A673 (cell line): ENCODE measurements around the gene PPP2R5B. TPM values are rescaled to one million over a fixed set of nuclear protein-coding genes. Genes with fewer than 3 reads are reported as not detected.

Experiments
- BruUV-seq: library from RNA; stranded (reverse); fragments of 400-500 nt; replicated peaks from 2 replicates; lab custom pipeline; 2021; lab: Mats Ljungman, UMichigan
- CTCF ChIA-PET: fragments of 300-600 bp; sonication (Branson Sonifier 250); formaldehyde crosslinking; loops from one replicate; lab custom pipeline; 2022; ENCODE audit warnings: antibody characterized with exemption; lab: Charles Lee
- POLR2A ChIA-PET: fragments of 300-600 bp; sonication (Branson Sonifier 250); formaldehyde crosslinking; loops from one replicate; lab custom pipeline; 2022; ENCODE audit warnings: antibody characterized with exemption; ENCODE audit not compliant: low non-redundant PET; lab: Charles Lee
- DNase-seq: peaks from one replicate; pipeline ENCODE4 v3.0.0-alpha.2; 2015; ENCODE audit warnings: low spot score
- H3K27ac ChIP-seq: fragments of 200-600 bp; sonication (generic); 2 replicates; pipeline ENCODE4 v1.5.1; 2016; ENCODE audit warnings: mixed run types, low read depth, mild to moderate bottlenecking, mixed read lengths, antibody characterized with exemption, low read length; ENCODE audit not compliant: poor library complexity, severe bottlenecking
- H3K27me3 ChIP-seq: fragments of 200-600 bp; sonication (generic); replicated peaks from 2 replicates; pipeline ENCODE4 v1.6.1; 2017; ENCODE audit warnings: mixed run types, low read depth, mild to moderate bottlenecking, mixed read lengths, antibody characterized with exemption, low read length; ENCODE audit not compliant: insufficient read depth, poor library complexity
- H3K36me3 ChIP-seq: fragments of 200-600 bp; sonication (generic); 2 replicates; pipeline ENCODE4 v1.6.1; 2016; ENCODE audit warnings: mixed run types, mild to moderate bottlenecking, mixed read lengths, antibody characterized with exemption, low read length; ENCODE audit not compliant: insufficient read depth, poor library complexity, severe bottlenecking
- H3K4me1 ChIP-seq: fragments of 200-600 bp; sonication (generic); 2 replicates; pipeline ENCODE4 v1.6.1; 2017; ENCODE audit warnings: mixed run types, mild to moderate bottlenecking, mixed read lengths, antibody characterized with exemption, low read length; ENCODE audit not compliant: insufficient read depth, poor library complexity, severe bottlenecking
- H3K4me3 ChIP-seq: fragments of 200-600 bp; sonication (generic); 2 replicates; pipeline ENCODE4 v1.5.1; 2016; ENCODE audit warnings: low read depth, mixed run types, mild to moderate bottlenecking, mixed read lengths, low read length; ENCODE audit not compliant: poor library complexity, severe bottlenecking
- H3K9me3 ChIP-seq: fragments of 200-600 bp; sonication (generic); 2 replicates; pipeline ENCODE4 v1.6.1; 2016; ENCODE audit warnings: mixed run types, low read depth, mild to moderate bottlenecking, mixed read lengths, antibody characterized with exemption, low read length; ENCODE audit not compliant: poor library complexity, severe bottlenecking
- EZH2 ChIP-seq: fragments of 200-600 bp; sonication (generic); IDR thresholded peaks from 2 replicates; pipeline ENCODE4 v1.6.1; 2017; ENCODE audit warnings: borderline replicate concordance, low read depth, mild to moderate bottlenecking, mixed read lengths, antibody characterized with exemption, low read length; ENCODE audit not compliant: poor library complexity, severe bottlenecking
- intact Hi-C: fragments of 100-400 bp; cut with micrococcal nuclease; formaldehyde crosslinking; loops from one replicate; pipeline ENCODE4 v1.10.0; 2022; ENCODE audit not compliant: unreplicated experiment
- total RNA-seq: library from RNA; stranded (reverse); gene quantifications from 2 replicates; pipeline ENCODE4 v1.2.3, GENCODE V29; 2021
- TF ChIP-seq, protein P1 (sequence below): fragments of 300-800, 200-600 bp; sonication (generic); conservative IDR thresholded peaks from 2 replicates; pipeline ENCODE4 v1.5.1; 2017; ENCODE audit warnings: low read depth, mild to moderate bottlenecking, antibody characterized with exemption, low read length, moderate library complexity, mixed read lengths

The PPP2R5B gene
- total RNA-seq, 1 experiment from 2014 or later: 16.1 TPM

GRCh38 chr11:64920124-64920523 is 4.4 kb upstream of the PPP2R5B start:
- H3K9me3 ChIP-seq: no peaks in the 10 kb centered on the region
- DNase-seq: no peak
- H3K4me1 ChIP-seq: peaks cover 10% of the 10 kb centered on the region
- no TSS peak for BruUV-seq
- TF ChIP-seq, protein P1, sequence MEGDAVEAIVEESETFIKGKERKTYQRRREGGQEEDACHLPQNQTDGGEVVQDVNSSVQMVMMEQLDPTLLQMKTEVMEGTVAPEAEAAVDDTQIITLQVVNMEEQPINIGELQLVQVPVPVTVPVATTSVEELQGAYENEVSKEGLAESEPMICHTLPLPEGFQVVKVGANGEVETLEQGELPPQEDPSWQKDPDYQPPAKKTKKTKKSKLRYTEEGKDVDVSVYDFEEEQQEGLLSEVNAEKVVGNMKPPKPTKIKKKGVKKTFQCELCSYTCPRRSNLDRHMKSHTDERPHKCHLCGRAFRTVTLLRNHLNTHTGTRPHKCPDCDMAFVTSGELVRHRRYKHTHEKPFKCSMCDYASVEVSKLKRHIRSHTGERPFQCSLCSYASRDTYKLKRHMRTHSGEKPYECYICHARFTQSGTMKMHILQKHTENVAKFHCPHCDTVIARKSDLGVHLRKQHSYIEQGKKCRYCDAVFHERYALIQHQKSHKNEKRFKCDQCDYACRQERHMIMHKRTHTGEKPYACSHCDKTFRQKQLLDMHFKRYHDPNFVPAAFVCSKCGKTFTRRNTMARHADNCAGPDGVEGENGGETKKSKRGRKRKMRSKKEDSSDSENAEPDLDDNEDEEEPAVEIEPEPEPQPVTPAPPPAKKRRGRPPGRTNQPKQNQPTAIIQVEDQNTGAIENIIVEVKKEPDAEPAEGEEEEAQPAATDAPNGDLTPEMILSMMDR: no peak
- no peak for TF ChIP-seq EZH2
- H3K27me3 ChIP-seq: no peaks in the 10 kb centered on the region
- H3K27ac ChIP-seq: no peak overlapping the region
- no peaks in the 10 kb centered on the region for H3K36me3 ChIP-seq
- no peak overlapping the region for H3K4me3 ChIP-seq
- POLR2A ChIA-PET: no interaction called here
- intact Hi-C loops: no loop called here
- CTCF ChIA-PET: interaction anchor here (0.7 kb wide), 1 partner anchor 32 kb away, joined by 5 read pairs; no protein-coding TSS in a partner anchor

DNA sequence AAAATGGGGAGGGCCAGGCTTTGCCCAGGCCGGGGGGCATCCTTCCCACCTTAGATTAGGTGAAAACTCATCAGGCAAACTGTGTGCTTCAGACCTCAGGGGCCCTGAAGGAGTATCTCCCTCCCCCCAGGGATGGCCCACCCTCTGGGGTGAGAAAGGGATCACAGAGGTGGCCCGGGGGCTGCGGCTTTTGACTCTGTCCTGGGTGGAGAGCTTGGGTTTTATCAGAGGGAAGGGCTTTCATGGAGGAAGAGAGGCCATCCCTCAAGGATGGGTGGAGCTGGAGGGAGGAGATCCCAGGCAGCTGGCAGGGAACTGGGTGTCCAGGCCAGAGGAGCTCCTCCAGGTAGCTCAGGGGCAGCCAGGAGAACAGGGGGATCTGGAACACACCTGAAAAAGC is 3.1 kb upstream of the PPP2R5B start:
- CTCF ChIA-PET: no interaction called here
- no peak for TF ChIP-seq EZH2
- TF ChIP-seq, protein P1: no peak
- H3K4me3 ChIP-seq: no peak overlapping the region
- H3K27ac ChIP-seq: no peak overlapping the region
- no TSS peak for BruUV-seq
- H3K4me1 ChIP-seq: peaks cover 8% of the 10 kb centered on the region
- H3K27me3 ChIP-seq: no peaks in the 10 kb centered on the region
- intact Hi-C loops: no loop called here
- POLR2A ChIA-PET: no interaction called here
- DNase-seq: no peak
- H3K9me3 ChIP-seq: no peaks in the 10 kb centered on the region
- no peaks in the 10 kb centered on the region for H3K36me3 ChIP-seq

- TF ChIP-seq, protein P1: no peak
- TF ChIP-seq EZH2: no peak
Observed at GRCh38 chr11:64923151-64923661, 1.3 kb upstream of the PPP2R5B start.

More at GRCh38 chr11:64923151-64923661, 1.3 kb upstream of the PPP2R5B start:
- BruUV-seq: no TSS peak
- Histone ChIP-seq H3K4me1 (peaks cover 8% of the 10 kb centered on the region), H3K27ac (no peak overlapping the region), H3K4me3 (no peak overlapping the region), H3K36me3 (no peaks in the 10 kb centered on the region), H3K9me3 (no peaks in the 10 kb centered on the region), H3K27me3 (no peaks in the 10 kb centered on the region)
- ChIA-PET POLR2A (interaction anchor here (0.6 kb wide), 1 partner anchor 105 kb away, joined by 3 read pairs; no protein-coding TSS in a partner anchor), CTCF (no interaction called here)
- intact Hi-C loops: no loop called here
- no peak for DNase-seq
